ENCODE results near the gene ZNRF2.

The ZNRF2 gene

GRCh38 chr7:30335763-30336487, 51.5 kb downstream of the ZNRF2 start:
- no peak overlapping the region for H3K4me3 ChIP-seq (ENCODE audit: control insufficient read depth, low read depth, low read length)
- no peak for TF ChIP-seq CTCF (IDR thresholded peaks at IDR 0.05; ENCODE audit: control insufficient read depth, insufficient read depth, low read depth, low read length, missing control alignments)
- DNase-seq (ENCODE audit: low read depth) = no peak

GRCh38 chr7:30344513-30344912, 60.1 kb downstream of the ZNRF2 start:
- no peak for TF ChIP-seq CTCF (IDR thresholded peaks at IDR 0.05; ENCODE audit: control insufficient read depth, insufficient read depth, low read depth, low read length, missing control alignments)
- no peak overlapping the region for H3K4me3 ChIP-seq (ENCODE audit: control insufficient read depth, low read depth, low read length)
- DNase-seq (ENCODE audit: low read depth) = no peak

GRCh38 chr7:30347226-30348082, 63.1 kb downstream of the ZNRF2 start:
- no peak for DNase-seq (ENCODE audit: low read depth)
- no peak for TF ChIP-seq CTCF (IDR thresholded peaks at IDR 0.05; ENCODE audit: control insufficient read depth, insufficient read depth, low read depth, low read length, missing control alignments)
- no peak overlapping the region for H3K4me3 ChIP-seq (ENCODE audit: control insufficient read depth, low read depth, low read length)

- TF ChIP-seq CTCF (IDR thresholded peaks at IDR 0.05; ENCODE audit: control insufficient read depth, insufficient read depth, low read depth, low read length, missing control alignments) = no peak
- peak; percentile 93 for DNase-seq (ENCODE audit: low read depth)
- no peak overlapping the region for H3K4me3 ChIP-seq (ENCODE audit: control insufficient read depth, low read depth, low read length)
Measured at GRCh38 chr7:30348083-30348560, 63.7 kb downstream of the ZNRF2 start.

- DNase-seq (ENCODE audit: low read depth) = no peak
- no peak for TF ChIP-seq CTCF (IDR thresholded peaks at IDR 0.05; ENCODE audit: control insufficient read depth, insufficient read depth, low read depth, low read length, missing control alignments)
- no peak overlapping the region for H3K4me3 ChIP-seq (ENCODE audit: control insufficient read depth, low read depth, low read length)
Measured at GRCh38 chr7:30349170-30349569, 64.8 kb downstream of the ZNRF2 start.

- no peak for DNase-seq (ENCODE audit: low read depth)
- TF ChIP-seq CTCF (IDR thresholded peaks at IDR 0.05; ENCODE audit: control insufficient read depth, insufficient read depth, low read depth, low read length, missing control alignments) = no peak
- H3K4me3 ChIP-seq (ENCODE audit: control insufficient read depth, low read depth, low read length) = no peak overlapping the region
Measured at GRCh38 chr7:30349816-30350215, 65.4 kb downstream of the ZNRF2 start.

Measured in AG09309 (cell line).